T-helper 1 cell treated with Interleukin-12 subunit alpha and Interleukin-12 subunit beta and Interleukin-4 antibody, amounts not matched to agents 30 μg/mL and 1 μg/mL, for 36 hours (primary cell): ENCODE measurements around the gene ABCD3.

Experiments
- H3K27ac Mint-ChIP-seq: one replicate; pipeline ENCODE4 v1.8.0; 2021; ENCODE audit warnings: mild to moderate bottlenecking, mixed read lengths
- H3K27me3 Mint-ChIP-seq: one replicate; pipeline ENCODE4 v1.8.0; 2021; ENCODE audit warnings: low read depth, mixed read lengths
- H3K36me3 Mint-ChIP-seq: one replicate; pipeline ENCODE4 v1.8.0; 2021; ENCODE audit warnings: low read depth, mixed read lengths
- H3K4me1 Mint-ChIP-seq: one replicate; pipeline ENCODE4 v1.8.0; 2021; ENCODE audit warnings: low read depth, mixed read lengths
- H3K4me3 Mint-ChIP-seq: one replicate; pipeline ENCODE4 v1.8.0; 2021; ENCODE audit warnings: mild to moderate bottlenecking, moderate library complexity, mixed read lengths
- H3K9me3 Mint-ChIP-seq: one replicate; pipeline ENCODE4 v1.8.0; 2021; ENCODE audit warnings: mixed read lengths

The ABCD3 gene

DNA sequence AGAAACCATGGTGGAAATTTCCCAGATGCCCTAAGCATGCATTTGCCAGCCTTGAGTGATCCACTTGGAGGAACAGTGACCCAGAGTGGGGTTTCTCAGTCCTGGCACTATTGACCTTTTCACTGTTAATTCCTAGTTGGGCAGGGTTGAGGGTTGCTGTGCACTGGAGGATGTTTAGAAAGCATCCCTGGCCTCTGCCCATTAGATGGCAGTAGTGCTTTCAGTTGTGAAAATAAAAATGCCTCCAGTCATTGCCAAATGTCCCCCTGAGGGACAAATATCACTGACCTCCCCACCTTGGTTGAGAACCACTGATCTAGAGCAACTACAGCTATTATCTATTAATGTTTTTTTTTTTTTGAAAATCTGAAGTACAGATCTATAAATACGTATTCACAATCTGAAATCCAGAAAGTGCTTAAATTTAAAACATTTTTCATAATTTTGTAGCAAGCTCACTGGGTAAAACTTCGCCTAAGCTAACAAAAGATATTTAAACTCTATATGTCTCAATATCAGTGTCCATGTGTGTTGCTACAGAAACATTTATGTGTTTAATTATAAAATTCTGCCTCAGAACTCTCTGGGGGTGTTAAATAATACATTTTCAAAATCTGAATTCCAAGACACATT, 96.0 kb downstream of the ABCD3 start:
- Mint-ChIP-seq H3K27ac (no peak overlapping the region), H3K27me3 (no peaks in the 10 kb centered on the region), H3K4me3 (no peak overlapping the region), H3K36me3 (peaks cover 8% of the 10 kb centered on the region), H3K9me3 (no peaks in the 10 kb centered on the region), H3K4me1 (no peaks in the 10 kb centered on the region)

DNA sequence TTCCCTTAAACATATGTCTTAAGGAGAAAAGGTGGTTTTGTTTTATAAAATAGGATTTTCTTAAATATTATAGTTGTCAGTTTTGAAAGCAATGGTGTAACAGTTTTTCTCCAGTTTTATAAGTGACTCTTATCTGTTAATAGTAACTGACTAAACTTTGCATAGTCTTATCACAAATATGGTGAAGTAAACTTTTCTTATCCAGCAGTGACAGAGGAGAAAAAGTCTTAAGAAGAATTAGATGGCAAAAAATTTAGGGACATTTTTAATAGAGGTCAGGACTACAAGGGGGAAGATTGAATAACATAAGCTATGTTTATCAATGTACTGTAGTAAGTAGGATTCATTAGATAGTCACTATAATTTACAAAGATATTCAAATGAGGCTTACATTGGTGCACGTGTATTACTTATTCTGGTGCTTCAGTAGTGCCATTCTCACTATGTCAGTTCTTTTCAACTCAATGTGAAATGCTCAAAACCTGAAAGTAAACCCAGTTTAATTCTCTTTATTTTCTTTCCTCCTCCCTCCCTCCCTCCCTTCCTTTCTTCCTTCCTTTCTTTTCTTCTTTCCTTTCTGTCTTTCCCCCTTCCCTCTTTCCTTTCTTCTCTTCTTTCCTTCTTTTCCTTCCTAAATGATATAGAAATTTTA, 97.2 kb downstream of the ABCD3 start:
- Mint-ChIP-seq H3K27me3 (no peaks in the 10 kb centered on the region), H3K4me1 (no peaks in the 10 kb centered on the region), H3K36me3 (peaks cover 3% of the 10 kb centered on the region), H3K4me3 (no peak overlapping the region), H3K27ac (no peak overlapping the region), H3K9me3 (no peaks in the 10 kb centered on the region)

DNA sequence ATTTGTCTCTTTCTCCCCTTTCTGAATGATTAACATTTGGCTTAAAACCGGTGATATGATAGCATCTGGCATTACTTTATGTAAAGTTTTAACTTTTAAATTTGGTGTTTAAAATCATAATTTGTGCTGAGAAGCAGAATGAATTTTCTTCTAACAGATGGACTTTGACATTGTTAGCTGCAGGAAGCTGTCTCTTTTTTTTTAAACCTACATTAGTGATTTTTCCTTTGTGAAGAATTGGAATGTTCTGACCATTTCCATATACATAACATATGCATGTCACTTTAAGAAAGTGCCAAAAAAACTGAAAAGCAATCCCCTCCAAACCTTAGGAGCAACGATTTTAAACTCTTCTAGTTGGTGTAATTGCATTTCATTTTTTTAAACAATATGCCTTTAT, 101.2 kb downstream of the ABCD3 start:
- H3K4me1 Mint-ChIP-seq: no peaks in the 10 kb centered on the region
- H3K9me3 Mint-ChIP-seq: no peaks in the 10 kb centered on the region
- H3K4me3 Mint-ChIP-seq: no peak overlapping the region
- H3K36me3 Mint-ChIP-seq: no peaks in the 10 kb centered on the region
- no peak overlapping the region for H3K27ac Mint-ChIP-seq
- H3K27me3 Mint-ChIP-seq: no peaks in the 10 kb centered on the region

DNA sequence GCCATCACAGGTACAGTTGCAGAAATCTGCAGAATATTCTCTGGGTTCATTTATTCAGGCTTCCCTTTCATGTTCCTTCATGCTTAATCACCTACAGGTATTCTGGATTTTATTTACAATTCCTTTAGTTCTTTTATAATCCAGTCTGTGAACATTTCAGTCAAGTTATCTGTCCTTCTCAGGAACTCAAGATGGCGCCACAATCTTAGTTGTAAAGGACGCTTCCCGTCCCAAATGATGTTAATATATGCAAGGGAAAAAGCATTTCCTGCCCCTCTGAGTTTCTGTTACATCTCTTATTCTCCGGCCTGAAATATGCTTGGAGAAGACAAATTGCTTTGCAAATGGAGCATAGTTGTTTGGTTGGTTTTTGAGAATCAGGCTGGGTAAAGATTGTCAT, 104.1 kb downstream of the ABCD3 start:
- peaks cover 6% of the 10 kb centered on the region for H3K27me3 Mint-ChIP-seq
- H3K4me3 Mint-ChIP-seq: no peak overlapping the region
- H3K27ac Mint-ChIP-seq: no peak overlapping the region
- no peaks in the 10 kb centered on the region for H3K4me1 Mint-ChIP-seq
- H3K9me3 Mint-ChIP-seq: no peaks in the 10 kb centered on the region
- no peaks in the 10 kb centered on the region for H3K36me3 Mint-ChIP-seq

DNA sequence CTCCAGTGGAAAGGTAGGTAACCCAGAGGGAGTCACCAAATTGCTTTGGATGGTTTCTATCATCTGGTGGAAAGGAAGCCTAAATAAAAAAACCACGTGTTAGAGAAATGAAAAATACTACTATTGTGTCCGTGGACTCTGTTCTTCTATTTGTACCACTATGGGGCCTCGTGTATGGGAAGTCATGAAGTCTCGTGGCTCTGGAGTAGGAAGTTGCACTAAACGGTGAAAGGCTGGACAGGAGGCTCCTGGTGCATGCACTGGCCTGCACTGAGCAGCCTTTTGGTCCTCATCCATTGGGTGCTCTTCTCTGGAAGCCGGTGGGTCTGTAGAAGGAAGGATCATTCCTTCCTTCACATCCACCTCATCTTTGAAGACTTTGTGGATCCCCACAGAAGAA, 106.3 kb downstream of the ABCD3 start:
- H3K36me3 Mint-ChIP-seq: no peaks in the 10 kb centered on the region
- H3K4me3 Mint-ChIP-seq: no peak overlapping the region
- H3K27me3 Mint-ChIP-seq: peaks cover 11% of the 10 kb centered on the region
- no peaks in the 10 kb centered on the region for H3K4me1 Mint-ChIP-seq
- H3K27ac Mint-ChIP-seq: no peak overlapping the region
- no peaks in the 10 kb centered on the region for H3K9me3 Mint-ChIP-seq

DNA sequence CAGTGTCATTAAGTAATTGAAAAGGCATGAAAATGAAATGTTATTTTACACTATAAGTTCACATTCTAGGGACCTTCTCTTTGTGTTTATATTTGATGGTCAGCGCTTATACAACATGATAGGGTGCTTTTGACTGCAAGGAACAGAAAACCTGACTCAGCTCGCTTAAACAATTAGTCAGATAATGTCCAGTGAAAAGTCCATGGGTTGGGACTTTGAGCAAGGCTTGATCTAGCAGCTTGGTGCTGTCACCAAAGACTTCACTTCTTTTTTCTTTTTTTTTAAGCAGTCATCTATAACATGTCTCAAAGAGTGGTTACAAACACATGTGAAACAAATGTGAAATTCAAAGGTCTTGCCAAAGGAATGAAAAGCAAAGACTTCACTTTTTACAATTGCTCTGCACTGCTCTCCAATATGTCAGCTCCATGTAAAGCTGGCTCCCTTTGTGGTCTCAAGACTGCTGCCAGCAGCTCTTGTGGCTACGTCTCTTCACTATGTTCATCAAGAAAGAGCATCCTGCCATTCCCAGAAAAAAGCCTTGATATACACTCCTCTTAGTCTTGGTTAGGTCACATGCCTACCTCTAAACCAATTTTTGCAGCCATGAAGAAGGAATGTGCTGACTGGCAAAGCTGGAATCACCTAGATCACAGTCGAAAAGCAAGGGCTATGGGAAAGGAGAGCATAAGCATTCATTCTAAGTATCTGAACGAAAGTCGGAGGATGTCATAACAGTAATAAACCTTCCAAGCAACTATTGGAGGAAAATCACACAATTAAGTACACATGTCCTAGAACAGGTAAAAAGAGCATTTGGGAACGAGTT, 108.2 kb downstream of the ABCD3 start:
- Mint-ChIP-seq H3K4me3 (no peak overlapping the region), H3K27me3 (peaks cover 11% of the 10 kb centered on the region), H3K4me1 (no peaks in the 10 kb centered on the region), H3K36me3 (no peaks in the 10 kb centered on the region), H3K9me3 (no peaks in the 10 kb centered on the region), H3K27ac (no peak overlapping the region)

DNA sequence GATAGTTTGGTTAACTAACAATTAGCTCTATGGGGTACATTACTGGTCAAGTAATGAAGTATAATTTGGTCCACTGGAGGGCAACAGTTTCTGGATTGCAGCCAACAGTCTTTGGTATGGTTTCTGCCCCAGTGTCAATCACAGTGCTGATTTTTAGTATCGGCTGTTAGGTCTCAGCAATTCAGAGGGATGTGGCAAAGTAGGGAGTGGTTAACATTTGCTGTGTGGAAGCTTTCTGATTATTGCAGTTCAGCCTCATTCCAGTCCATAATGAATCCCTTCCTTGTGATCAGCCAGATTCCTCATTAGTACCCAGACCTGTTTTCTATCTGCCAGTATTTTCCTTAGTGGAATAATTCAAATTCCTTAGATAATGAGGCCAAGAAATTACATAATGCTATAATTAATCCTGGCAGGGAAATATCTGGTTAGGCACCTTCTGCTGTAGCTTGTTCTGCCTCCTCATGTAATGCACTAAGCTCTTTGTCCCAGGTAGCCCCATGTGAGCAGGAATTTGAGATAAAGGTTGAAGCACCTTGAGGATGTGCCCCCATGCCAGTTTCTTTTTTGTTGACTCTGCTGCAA, 109.3 kb downstream of the ABCD3 start:
- H3K4me1 Mint-ChIP-seq: no peaks in the 10 kb centered on the region
- H3K27me3 Mint-ChIP-seq: peaks cover 11% of the 10 kb centered on the region
- H3K4me3 Mint-ChIP-seq: no peak overlapping the region
- H3K9me3 Mint-ChIP-seq: no peaks in the 10 kb centered on the region
- no peak overlapping the region for H3K27ac Mint-ChIP-seq
- H3K36me3 Mint-ChIP-seq: no peaks in the 10 kb centered on the region

DNA sequence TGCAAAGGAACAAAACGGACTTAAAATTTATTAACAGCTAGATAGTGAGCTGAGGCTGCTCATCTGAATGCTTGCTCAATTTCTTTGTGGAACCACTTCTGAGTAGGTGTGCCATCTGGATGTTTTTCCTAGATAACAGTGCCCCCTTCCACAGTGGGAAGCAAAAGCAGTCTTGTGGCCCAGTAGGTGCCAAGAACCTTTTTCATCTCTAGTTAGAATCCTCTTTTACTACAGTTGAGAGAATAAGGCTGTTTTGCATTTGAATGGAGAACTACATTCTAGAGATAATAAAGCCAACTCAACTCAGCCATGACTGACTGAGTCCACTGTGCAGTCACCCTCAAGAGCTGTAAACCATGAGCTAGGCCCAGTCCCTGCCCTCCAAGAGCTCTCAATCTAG, 110.1 kb downstream of the ABCD3 start:
- Mint-ChIP-seq H3K4me3 (no peak overlapping the region), H3K27me3 (peaks cover 11% of the 10 kb centered on the region), H3K9me3 (no peaks in the 10 kb centered on the region), H3K27ac (no peak overlapping the region), H3K36me3 (no peaks in the 10 kb centered on the region), H3K4me1 (no peaks in the 10 kb centered on the region)

DNA sequence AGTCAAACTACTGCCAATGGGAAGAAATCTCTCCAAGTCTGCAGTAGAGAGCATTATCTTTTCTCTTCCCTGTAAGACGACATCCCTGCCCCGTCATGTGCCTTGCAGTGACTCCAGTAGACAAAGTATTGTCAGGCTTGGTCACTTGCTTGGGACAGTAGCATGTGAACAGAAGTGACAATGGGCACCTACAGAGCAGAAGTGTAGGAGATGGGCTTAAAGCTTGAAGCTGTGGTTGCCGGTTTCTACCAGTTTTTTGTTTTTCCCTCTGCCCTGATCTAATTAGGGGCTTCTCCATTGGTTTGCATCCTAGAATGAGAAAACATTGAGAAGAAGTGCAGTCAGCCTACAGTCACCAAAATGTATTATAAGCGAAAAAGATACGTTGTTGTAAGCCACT, 110.6 kb downstream of the ABCD3 start:
- H3K27ac Mint-ChIP-seq: no peak overlapping the region
- no peaks in the 10 kb centered on the region for H3K36me3 Mint-ChIP-seq
- peaks cover 11% of the 10 kb centered on the region for H3K27me3 Mint-ChIP-seq
- H3K4me1 Mint-ChIP-seq: no peaks in the 10 kb centered on the region
- no peak overlapping the region for H3K4me3 Mint-ChIP-seq
- no peaks in the 10 kb centered on the region for H3K9me3 Mint-ChIP-seq

DNA sequence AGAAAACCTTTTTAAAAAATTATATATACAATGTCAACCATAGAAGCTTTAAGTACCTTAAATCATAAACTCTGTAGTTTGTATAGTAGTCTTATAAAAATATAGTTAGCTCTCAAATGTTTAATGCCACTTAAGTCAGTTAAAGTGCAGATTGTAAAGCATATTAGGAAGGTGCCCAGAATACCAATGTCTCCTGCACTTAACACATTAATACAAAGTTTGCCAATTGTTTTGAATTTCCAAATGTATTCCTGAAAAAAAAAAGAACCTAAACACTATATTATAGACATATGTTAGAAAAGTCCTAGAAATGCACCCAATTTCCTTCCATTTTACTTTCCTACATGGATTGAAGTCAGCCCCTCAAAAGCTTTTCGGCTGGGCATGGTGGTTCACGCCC, 111.2 kb downstream of the ABCD3 start:
- H3K27ac Mint-ChIP-seq: no peak overlapping the region
- H3K4me3 Mint-ChIP-seq: no peak overlapping the region
- no peaks in the 10 kb centered on the region for H3K9me3 Mint-ChIP-seq
- peaks cover 11% of the 10 kb centered on the region for H3K27me3 Mint-ChIP-seq
- no peaks in the 10 kb centered on the region for H3K4me1 Mint-ChIP-seq
- no peaks in the 10 kb centered on the region for H3K36me3 Mint-ChIP-seq

DNA sequence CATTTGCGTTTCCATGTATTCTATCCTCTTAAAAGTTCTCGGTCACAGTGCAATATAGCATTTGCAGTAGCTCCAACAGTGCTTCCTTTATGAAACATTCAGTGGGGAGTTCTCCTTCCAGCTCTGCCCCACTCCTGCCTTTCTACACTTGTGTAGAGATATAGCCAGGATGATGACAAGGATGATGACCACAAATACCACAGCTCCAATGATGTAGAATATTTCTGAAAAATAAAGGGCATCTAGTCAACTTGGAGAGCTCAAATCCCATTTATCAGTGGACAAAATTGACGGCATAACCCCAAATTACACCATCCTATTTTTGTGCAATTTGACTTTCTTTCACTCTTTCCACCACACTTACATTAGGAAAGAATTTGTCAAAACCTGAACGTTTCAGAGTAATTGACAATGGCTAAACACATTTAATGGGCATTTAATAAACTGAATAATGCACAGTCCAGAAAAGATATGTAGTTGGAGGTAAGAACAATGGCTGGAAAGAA, 112.2 kb downstream of the ABCD3 start:
- H3K27ac Mint-ChIP-seq: no peak overlapping the region
- H3K27me3 Mint-ChIP-seq: peaks cover 10% of the 10 kb centered on the region
- H3K36me3 Mint-ChIP-seq: no peaks in the 10 kb centered on the region
- H3K4me3 Mint-ChIP-seq: no peak overlapping the region
- no peaks in the 10 kb centered on the region for H3K4me1 Mint-ChIP-seq
- H3K9me3 Mint-ChIP-seq: no peaks in the 10 kb centered on the region

DNA sequence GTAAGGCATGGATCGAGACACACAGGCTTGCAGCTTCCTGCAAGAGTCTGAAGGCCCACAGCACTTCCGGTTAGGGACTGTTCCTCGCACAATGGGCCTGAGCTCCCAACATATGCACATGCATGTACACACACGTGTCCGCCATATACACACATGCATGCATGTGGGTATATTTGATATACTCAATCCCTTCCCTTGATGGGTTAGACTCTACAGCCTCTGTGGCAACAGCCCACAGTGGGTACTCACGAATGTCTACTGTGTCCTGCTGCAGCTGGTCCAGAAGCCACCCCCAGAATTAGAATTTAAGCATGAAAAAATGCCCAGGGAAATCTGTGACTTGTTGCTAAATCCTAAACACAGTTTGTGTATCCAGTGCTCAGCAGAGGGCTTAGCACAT, 113.5 kb downstream of the ABCD3 start:
- H3K27ac Mint-ChIP-seq: no peak overlapping the region

DNA sequence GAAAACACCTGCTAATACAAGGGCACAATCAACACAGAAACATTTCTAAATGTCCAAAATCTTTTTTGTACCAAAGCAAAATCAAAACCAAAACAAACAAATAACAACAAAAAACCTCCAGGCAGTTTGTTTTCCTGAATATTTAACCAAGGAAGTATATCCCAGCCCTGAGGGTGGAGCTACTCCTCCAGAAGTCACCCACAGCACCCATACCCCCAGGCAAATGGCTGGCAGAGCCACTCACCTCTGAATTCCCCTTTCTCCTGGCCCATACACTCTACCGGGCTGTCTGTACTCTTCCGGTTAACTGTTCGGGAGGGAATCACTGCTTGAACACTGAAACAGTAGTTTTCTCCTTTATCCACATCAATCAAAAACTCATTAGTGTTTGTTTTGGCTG, 113.9 kb downstream of the ABCD3 start:
- no peaks in the 10 kb centered on the region for H3K4me1 Mint-ChIP-seq
- peaks cover 17% of the 10 kb centered on the region for H3K27me3 Mint-ChIP-seq
- H3K4me3 Mint-ChIP-seq: no peak overlapping the region
- no peaks in the 10 kb centered on the region for H3K36me3 Mint-ChIP-seq
- no peak overlapping the region for H3K27ac Mint-ChIP-seq
- no peaks in the 10 kb centered on the region for H3K9me3 Mint-ChIP-seq

More for the DNA sequence above, 113.5 kb downstream of the ABCD3 start:
- Mint-ChIP-seq H3K4me1 (no peaks in the 10 kb centered on the region), H3K4me3 (no peak overlapping the region), H3K27me3 (peaks cover 13% of the 10 kb centered on the region), H3K36me3 (no peaks in the 10 kb centered on the region), H3K9me3 (no peaks in the 10 kb centered on the region)

DNA sequence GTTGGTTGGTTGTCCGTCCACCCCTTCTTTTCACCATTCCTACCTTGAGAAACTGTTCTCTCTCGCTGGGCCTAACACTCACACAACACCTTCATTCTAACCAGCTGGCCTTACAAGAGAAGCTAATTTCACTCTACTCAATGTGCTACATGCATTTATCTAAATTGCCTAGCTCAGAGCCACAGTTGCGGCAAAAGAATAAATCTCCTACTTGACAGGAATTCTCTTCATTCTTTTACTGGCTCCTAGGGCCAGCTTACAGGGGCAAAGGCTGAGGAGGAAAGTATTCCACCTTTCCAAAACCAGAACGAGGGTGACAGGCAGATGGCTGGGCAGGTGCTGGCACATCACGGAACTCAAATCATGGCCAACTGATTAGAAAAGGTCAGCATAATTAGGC, 116.9 kb downstream of the ABCD3 start:
- no peak overlapping the region for H3K27ac Mint-ChIP-seq
- no peak overlapping the region for H3K4me3 Mint-ChIP-seq
- no peaks in the 10 kb centered on the region for H3K36me3 Mint-ChIP-seq
- peaks cover 29% of the 10 kb centered on the region for H3K27me3 Mint-ChIP-seq
- no peaks in the 10 kb centered on the region for H3K4me1 Mint-ChIP-seq
- no peaks in the 10 kb centered on the region for H3K9me3 Mint-ChIP-seq
